Epithelial cell of prostate (primary cell): ENCODE measurements around the gene CYLC1.

Source experiments
- DNase-seq: peaks from one replicate; pipeline ENCODE4 v3.0.0-alpha.2; 2011; ENCODE audit warnings: low read depth, low spot score
- H3K27ac ChIP-seq: fragments of 450-650 bp; 2 replicates; pipeline ENCODE4 v1.5.1; 2017; ENCODE audit warnings: mild to moderate bottlenecking

Gene CYLC1, protein sequence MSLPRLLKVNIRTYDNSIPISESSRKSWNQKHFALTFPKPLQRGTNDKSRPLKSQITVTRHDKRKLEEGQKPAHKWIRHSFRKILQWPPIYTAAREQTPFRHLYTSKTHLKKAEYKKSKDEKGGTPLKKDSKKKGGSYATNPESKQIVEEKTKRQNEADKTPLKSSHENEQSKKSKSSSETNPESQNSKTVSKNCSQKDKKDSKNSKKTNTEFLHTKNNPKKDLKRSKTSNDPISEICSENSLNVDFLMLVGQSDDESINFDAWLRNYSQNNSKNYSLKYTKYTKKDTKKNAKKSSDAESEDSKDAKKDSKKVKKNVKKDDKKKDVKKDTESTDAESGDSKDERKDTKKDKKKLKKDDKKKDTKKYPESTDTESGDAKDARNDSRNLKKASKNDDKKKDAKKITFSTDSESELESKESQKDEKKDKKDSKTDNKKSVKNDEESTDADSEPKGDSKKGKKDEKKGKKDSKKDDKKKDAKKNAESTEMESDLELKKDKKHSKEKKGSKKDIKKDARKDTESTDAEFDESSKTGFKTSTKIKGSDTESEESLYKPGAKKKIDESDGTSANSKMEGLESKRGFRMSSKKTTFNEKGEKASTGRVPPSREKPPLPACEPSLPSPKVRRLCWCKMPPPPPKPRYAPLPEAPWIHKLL

GRCh38 chrX:83860846-83861245, at the start of gene CYLC1:
Gene CYLC1 (plus strand): TSS chrX:83861146. CDS start chrX:83861183, 37 bp downstream.
- H3K27ac ChIP-seq: no peak within 1 kb of the TSS
- no peak for DNase-seq

GRCh38 chrX:83819304-83819703, 41.6 kb upstream of the CYLC1 start:
- no peak overlapping the region for H3K27ac ChIP-seq
- DNase-seq: no peak

DNA sequence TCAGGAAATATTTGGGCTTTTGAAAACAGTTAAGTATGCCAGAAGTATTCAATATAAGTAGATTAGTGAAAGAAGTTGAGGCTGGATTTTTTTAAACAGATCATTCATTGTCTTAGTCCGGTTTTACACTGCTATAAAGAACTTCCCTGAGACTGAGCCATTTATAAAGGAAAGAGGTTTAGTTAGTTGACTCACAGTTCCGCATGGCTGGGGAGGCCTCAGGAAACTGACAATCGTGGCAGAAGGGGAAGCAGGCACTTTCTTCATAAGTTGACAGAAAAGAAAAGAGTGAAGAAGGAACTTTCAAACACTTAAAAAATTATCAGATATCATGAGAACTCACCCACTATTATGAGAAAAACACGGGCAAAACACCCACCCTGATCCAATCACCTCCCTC, 31.1 kb upstream of the CYLC1 start:
- no peak for DNase-seq
- H3K27ac ChIP-seq: no peak overlapping the region

DNA sequence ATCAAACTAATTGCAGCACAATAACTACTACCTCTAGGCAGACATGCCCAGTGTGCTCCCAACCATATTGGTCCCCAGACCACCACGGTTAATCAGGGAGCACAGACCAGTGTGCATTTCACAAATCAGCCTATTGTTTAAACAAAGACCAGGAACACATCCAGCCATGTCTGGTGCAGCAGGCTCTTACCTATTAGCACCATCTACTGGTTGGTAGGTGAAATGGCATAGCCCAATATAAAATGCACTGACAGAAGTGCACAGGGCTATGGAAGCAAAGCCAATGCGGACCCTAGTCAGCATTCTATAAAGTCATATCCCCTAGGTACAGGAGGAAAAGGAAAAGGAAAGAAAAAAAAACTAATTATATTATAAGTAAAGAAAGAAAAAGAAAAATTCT, 15.5 kb upstream of the CYLC1 start:
- DNase-seq: no peak

DNA sequence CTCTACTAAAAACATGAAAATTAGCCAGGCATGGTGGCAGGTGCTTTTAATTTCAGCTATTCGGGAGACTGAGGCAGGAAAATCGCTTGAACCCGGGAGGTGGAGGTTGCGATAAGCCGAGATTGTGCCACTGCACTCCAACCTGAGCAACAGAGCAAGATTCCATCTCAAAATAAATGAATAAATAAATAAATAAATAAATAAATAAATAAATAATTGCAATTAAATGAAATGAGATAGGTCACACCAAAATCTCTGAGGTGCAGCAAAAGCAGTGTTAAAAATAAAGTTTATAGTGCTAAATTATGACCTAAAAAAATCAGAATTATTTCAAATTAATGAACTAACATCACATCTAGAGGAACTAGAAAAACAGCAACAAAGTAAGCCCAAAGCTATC, 13.6 kb upstream of the CYLC1 start:
- no peak overlapping the region for H3K27ac ChIP-seq
- DNase-seq: no peak

More for the DNA sequence above, 15.5 kb upstream of the CYLC1 start:
- no peak overlapping the region for H3K27ac ChIP-seq

GRCh38 chrX:83888585-83888984, 27.6 kb downstream of the CYLC1 start:
- no peak overlapping the region for H3K27ac ChIP-seq
- DNase-seq: no peak

DNA sequence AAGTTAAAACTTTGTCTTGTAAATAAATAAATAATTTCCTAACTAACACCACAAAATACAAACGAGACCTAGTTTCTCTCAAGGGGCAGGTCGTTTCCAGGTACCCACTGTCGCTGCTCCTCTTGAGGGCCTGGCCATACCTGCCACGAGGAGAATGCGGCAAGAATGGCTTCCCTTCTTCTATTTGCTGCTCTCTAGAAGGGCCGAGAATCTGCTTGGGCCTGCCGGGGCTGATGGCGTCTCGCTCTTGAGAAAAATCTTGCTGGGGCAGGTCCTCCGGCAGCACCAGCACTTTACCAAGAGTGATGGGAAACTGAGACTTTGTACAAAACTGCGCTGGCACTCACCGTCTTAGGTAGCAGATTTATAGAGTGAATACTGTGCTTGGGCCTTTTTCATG, 31.5 kb downstream of the CYLC1 start:
- DNase-seq: no peak
- H3K27ac ChIP-seq: no peak overlapping the region

GRCh38 chrX:83906921-83907320, 46.0 kb downstream of the CYLC1 start:
- no peak for DNase-seq
- H3K27ac ChIP-seq: no peak overlapping the region

DNA sequence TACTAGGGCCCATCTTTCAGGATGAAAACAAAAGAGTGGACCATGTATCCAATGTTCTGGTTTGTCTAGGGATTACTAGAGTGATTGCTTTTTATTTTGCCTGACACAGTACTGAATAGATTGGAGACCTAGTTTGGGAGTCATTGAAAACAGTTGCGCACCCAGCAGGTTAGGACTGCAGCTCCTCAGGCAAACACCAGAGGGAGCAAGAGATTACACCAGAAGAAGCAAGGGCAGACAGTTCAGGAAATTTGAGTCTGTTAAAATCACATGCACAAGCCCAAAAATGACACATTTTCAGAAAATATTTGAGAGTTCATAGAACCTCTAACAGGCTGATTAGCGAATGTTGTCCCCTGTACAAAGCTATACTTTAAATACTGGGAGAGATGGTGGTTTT, 55.6 kb downstream of the CYLC1 start:
- DNase-seq: no peak
- H3K27ac ChIP-seq: no peak overlapping the region

DNA sequence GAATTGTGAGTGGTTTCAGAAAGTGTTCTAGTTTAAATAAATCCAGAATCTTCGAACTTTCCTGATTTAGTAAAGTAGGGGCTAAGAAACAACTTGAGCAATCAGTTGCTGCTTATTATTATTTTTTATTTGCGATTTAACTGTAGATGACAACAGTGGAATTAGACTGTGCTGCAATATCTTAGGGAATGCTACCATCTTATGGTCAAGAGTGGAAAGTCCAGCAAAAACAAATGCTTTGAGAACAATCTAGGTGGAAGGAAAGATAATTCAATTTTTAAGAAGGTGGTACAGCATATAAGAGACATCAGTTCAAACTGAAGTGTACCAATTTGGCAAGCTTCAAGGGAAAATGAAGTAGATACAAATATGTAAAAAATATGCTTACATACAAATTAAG, 73.3 kb downstream of the CYLC1 start:
- no peak overlapping the region for H3K27ac ChIP-seq
- DNase-seq: no peak
